ENCODE results near the gene CELF2.

DNA sequence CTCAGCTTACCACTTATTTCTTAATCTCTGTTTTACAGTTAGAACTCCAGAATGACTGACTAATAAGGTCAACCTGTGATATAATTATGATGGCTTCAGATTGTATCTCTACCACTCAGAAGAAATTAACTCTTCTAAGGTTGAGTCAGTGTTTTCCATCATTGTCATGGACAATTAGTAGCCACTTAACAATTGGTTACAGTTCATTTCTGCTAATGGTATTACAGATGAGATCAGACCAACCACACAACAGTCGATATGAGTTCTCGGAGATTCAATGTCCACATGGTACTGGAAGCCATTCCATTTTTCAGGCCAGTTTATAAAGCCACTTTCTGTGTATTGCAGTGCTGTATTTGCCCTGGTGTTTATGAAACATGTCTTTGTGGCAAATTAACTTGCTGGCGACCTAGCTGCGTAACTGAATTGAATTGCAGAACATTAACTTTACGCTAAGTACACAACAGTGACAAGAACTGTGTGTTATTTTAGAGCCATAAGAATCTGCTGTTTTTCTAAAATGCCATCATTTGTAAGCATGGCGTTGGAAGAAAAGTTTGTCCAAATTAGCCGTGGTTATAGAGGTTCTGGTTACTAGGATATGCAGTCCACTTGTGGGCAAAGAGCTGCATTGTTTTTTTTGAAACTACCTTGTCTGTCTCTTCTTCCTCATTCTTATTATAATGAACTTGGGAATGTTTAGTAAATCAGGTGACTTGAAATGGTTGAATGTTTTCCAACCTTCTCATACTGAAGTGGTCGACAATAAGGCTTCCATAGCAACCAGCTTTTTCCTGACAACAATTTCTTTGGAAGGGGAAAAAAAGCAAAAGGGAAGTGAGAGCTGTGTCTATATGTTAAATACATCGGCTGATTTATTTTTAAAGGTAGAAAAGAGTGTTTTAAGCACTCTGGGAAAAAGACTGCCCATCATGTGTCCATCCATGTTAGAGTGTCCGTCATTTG is 76.4 kb downstream of the CELF2 start:
- TF ChIP-seq, protein P1, sequence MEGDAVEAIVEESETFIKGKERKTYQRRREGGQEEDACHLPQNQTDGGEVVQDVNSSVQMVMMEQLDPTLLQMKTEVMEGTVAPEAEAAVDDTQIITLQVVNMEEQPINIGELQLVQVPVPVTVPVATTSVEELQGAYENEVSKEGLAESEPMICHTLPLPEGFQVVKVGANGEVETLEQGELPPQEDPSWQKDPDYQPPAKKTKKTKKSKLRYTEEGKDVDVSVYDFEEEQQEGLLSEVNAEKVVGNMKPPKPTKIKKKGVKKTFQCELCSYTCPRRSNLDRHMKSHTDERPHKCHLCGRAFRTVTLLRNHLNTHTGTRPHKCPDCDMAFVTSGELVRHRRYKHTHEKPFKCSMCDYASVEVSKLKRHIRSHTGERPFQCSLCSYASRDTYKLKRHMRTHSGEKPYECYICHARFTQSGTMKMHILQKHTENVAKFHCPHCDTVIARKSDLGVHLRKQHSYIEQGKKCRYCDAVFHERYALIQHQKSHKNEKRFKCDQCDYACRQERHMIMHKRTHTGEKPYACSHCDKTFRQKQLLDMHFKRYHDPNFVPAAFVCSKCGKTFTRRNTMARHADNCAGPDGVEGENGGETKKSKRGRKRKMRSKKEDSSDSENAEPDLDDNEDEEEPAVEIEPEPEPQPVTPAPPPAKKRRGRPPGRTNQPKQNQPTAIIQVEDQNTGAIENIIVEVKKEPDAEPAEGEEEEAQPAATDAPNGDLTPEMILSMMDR (IDR thresholded peaks at IDR 0.05; ENCODE audit: low read depth, low read length, poor library complexity, severe bottlenecking), result no peak
- no peak for TF ChIP-seq EZH2phosphoT487 (IDR thresholded peaks at IDR 0.05; ENCODE audit: borderline replicate concordance, low read length)

All from DOHH2 (cell line).